Neuronal stem cell (in vitro differentiated cells): Measurements from ENCODE around the gene CD63.

Experiments used
- DNase-seq: peaks from one replicate; pipeline ENCODE4 v3.0.0-alpha.2; 2013; ENCODE audit warnings: low spot score
- H2AFZ ChIP-seq: one replicate; pipeline ENCODE4 v1.6.1; 2013; ENCODE audit warnings: mild to moderate bottlenecking, low read length, inconsistent platforms
- H2AK5ac ChIP-seq: 2 replicates; pipeline ENCODE4 v1.6.1; 2013; ENCODE audit warnings: low read depth, mild to moderate bottlenecking, inconsistent platforms, low read length, moderate library complexity, mixed read lengths
- H2BK120ac ChIP-seq: 2 replicates; pipeline ENCODE4 v1.6.1; 2013; ENCODE audit warnings: low read depth, mild to moderate bottlenecking, inconsistent platforms, low read length, moderate library complexity, mixed read lengths
- H2BK12ac ChIP-seq: one replicate; pipeline ENCODE4 v1.6.1; 2013; ENCODE audit warnings: low read length, inconsistent platforms
- H2BK15ac ChIP-seq: 2 replicates; pipeline ENCODE4 v1.6.1; 2013; ENCODE audit warnings: mild to moderate bottlenecking, low read length, inconsistent platforms, mixed read lengths
- H2BK5ac ChIP-seq: one replicate; pipeline ENCODE4 v1.6.1; 2013; ENCODE audit warnings: inconsistent platforms, mild to moderate bottlenecking, low read length, moderate library complexity
- H3K14ac ChIP-seq: one replicate; pipeline ENCODE4 v1.6.1; 2013; ENCODE audit warnings: low read length, inconsistent platforms
- H3K18ac ChIP-seq: 2 replicates; pipeline ENCODE4 v1.6.1; 2013; ENCODE audit warnings: low read length, inconsistent platforms
- H3K23ac ChIP-seq: 2 replicates; pipeline ENCODE4 v1.6.1; 2013; ENCODE audit warnings: low read depth, mild to moderate bottlenecking, mixed read lengths, low read length, inconsistent platforms; ENCODE audit not compliant: poor library complexity
- H3K27ac ChIP-seq: replicated peaks from 3 replicates; pipeline ENCODE4 v1.5.1; 2013; ENCODE audit warnings: low read length, inconsistent platforms
- H3K27me3 ChIP-seq, 3 experiments: 2 replicates each; pipeline ENCODE4 v1.6.1; 2013; ENCODE audit warnings: low read length in 3 of 3, mild to moderate bottlenecking in 2 of 3, inconsistent platforms in 1 of 3, low read depth in 1 of 3, mixed read lengths in 1 of 3, moderate library complexity in 1 of 3; ENCODE audit not compliant: control insufficient read depth in 3 of 3, insufficient read depth in 3 of 3
- H3K36me3 ChIP-seq, 2 donors: replicated peaks in 1 of 2; 2 replicates each; pipeline ENCODE4 v1.6.1; 2013; ENCODE audit warnings: low read length in 2 of 2; ENCODE audit not compliant: control insufficient read depth in 2 of 2, insufficient read depth in 2 of 2
- H3K4ac ChIP-seq: 2 replicates; pipeline ENCODE4 v1.6.1; 2013; ENCODE audit warnings: inconsistent platforms, mild to moderate bottlenecking, low read length, moderate library complexity
- H3K4me1 ChIP-seq, 2 donors: 1 replicate in 1 of 2; 2 replicates in 1 of 2; pipeline ENCODE4 v1.6.1; 2013; ENCODE audit warnings: low read length in 2 of 2, low read depth in 1 of 2; ENCODE audit not compliant: control insufficient read depth in 2 of 2, insufficient read depth in 1 of 2
- H3K4me2 ChIP-seq: one replicate; pipeline ENCODE4 v1.6.1; 2013; ENCODE audit warnings: mild to moderate bottlenecking, low read length, inconsistent platforms; ENCODE audit not compliant: insufficient read depth, poor library complexity, severe bottlenecking
- H3K4me3 ChIP-seq, 2 donors: 2 replicates each; pipeline ENCODE4 v1.5.1; 2013; ENCODE audit warnings: low read length in 2 of 2, mild to moderate bottlenecking in 2 of 2, inconsistent platforms in 1 of 2, moderate library complexity in 1 of 2
- H3K79me1 ChIP-seq: one replicate; pipeline ENCODE4 v1.6.1; 2013; ENCODE audit warnings: low read depth, mild to moderate bottlenecking, inconsistent platforms, low read length, moderate library complexity
- H3K9ac ChIP-seq: one replicate; pipeline ENCODE4 v1.6.1; 2013; ENCODE audit warnings: mild to moderate bottlenecking, low read depth, low read length, inconsistent platforms; ENCODE audit not compliant: poor library complexity
- H3K9me3 ChIP-seq, 2 donors: replicated peaks in 1 of 2; 2 replicates each; pipeline versions ENCODE3 to v1.6.1; 2013; ENCODE audit warnings: low read length in 2 of 2, mild to moderate bottlenecking in 2 of 2, inconsistent platforms in 1 of 2, low read depth in 1 of 2, mixed read lengths in 1 of 2, moderate library complexity in 1 of 2; ENCODE audit not compliant: control insufficient read depth in 2 of 2, insufficient read depth in 1 of 2
- H4K8ac ChIP-seq: one replicate; pipeline ENCODE4 v1.6.1; 2013; ENCODE audit warnings: low read depth, mild to moderate bottlenecking, inconsistent platforms, low read length, moderate library complexity
- H4K91ac ChIP-seq: one replicate; pipeline ENCODE4 v1.6.1; 2013; ENCODE audit warnings: low read length, low read depth, mild to moderate bottlenecking, inconsistent platforms; ENCODE audit not compliant: poor library complexity
- WGBS, 2 donors: extraction: QIAGEN DNeasy Blood & Tissue Kit; methylation state at CpG; one replicate each; pipeline ENCODE4 v1.1.7; 2013; ENCODE audit warnings: missing lambda C conversion rate in 2 of 2, mixed read lengths in 1 of 2; ENCODE audit not compliant: insufficient read length in 2 of 2, insufficient replicate concordance in 1 of 2; ENCODE audit errors: extremely low coverage in 2 of 2; 5-methylcytosine and 5-hydroxymethylcytosine counted together

CD63 gene

DNA sequence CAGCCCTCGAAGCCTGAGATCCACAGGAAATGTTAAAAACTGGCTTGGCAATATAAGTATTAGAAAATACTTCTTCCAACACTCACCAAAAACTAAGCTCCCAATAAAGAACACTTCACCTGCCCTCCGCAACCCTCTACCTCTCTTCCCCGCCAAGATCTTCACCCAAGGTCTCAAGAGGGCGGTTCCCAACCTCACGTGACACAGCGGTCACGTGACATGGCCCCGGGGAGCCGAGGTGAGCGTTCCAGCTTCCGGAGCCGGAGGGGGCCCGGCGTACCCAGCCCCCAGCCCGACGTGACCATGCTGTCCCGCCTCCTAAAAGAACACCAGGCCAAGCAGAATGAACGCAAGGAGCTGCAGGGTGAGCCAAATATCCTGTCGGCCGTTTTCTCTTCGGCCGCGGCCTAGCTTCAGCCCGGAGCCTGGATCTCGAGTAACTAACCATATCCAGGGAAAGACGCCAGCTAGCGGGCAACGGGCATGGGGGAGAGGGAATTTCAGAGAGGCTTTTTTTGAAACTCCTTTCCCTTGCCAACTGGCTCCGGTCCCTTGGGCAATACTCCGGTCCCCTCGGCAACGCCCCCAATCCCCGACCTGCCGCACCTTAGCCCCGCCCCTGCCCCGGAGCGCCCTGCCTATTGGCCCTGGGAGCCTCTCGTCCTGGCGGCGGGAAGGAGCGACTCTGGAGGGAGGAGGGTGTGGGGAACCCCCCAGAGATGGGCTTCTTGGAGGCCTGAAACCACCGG lies 12.8 kb downstream of the CD63 start, which contains the start of gene BLOC1S1:
Gene BLOC1S1, plus strand, starts transcription at position 214 of the 749 bp plus-strand sequence. Its CDS starts 6 bp downstream, at position 220.
- no CpG with 5 or more reads among the region's 42 CpGs for WGBS, 2 donors
- DNase-seq = peak; percentile 94

GRCh38 chr12:55715169-55715764 lies 13.5 kb downstream of the CD63 start:
- Histone ChIP-seq H2BK15ac (no peak overlapping the region), H3K18ac (no peak overlapping the region), H3K4me2 (peak overlapping the region; percentile 85), H2AK5ac (no peak overlapping the region), H3K9ac (no peak overlapping the region), H4K8ac (no peak overlapping the region), H2BK12ac (no peak overlapping the region), H4K91ac (no peak overlapping the region), H3K4me1 (peaks cover 26 to 29% of the 10 kb centered on the region in 2 donors), H2AFZ (peak overlapping the region; percentile 95), H3K14ac (no peak overlapping the region), H3K27me3 (peaks cover 0 to 10% (median 0%) of the 10 kb centered on the region in 3 experiments), H3K4ac (no peak overlapping the region), H3K36me3 (peaks cover under 1 to 14% of the 10 kb centered on the region in 2 donors), H3K4me3 (peak overlapping the region; percentile 79 to 90), H3K23ac (no peak overlapping the region), H2BK120ac (no peak overlapping the region), H3K27ac (no peak overlapping the region), H3K9me3 (no peaks in the 10 kb centered on the region), H2BK5ac (no peak overlapping the region), H3K79me1 (peaks cover 6% of the 10 kb centered on the region)
- DNase-seq = no peak
- no CpG with 5 or more reads among the region's 7 CpGs for WGBS, 2 donors

More for the DNA sequence above, 12.8 kb downstream of the CD63 start, which contains the start of gene BLOC1S1:
- Histone ChIP-seq H3K4me1 (peaks cover 26 to 29% of the 10 kb centered on the region in 2 donors), H3K4me3 (peak within 1 kb of the TSS; percentile 79 to 90), H4K8ac (no peak within 1 kb of the TSS), H4K91ac (no peak within 1 kb of the TSS), H2BK15ac (no peak within 1 kb of the TSS), H3K14ac (no peak within 1 kb of the TSS), H3K27me3 (peaks cover 0 to 10% (median 0%) of the 10 kb centered on the region in 3 experiments), H3K27ac (peak within 1 kb of the TSS; percentile 91), H2BK12ac (no peak within 1 kb of the TSS), H3K79me1 (peaks cover 6% of the 10 kb centered on the region), H3K4ac (no peak within 1 kb of the TSS), H3K18ac (peak within 1 kb of the TSS; percentile 86), H3K23ac (peak within 1 kb of the TSS; percentile 9), H3K9me3 (no peaks in the 10 kb centered on the region), H3K36me3 (peaks cover 3 to 21% of the 10 kb centered on the region in 2 donors), H2BK5ac (peak within 1 kb of the TSS; percentile 55), H2BK120ac (peak within 1 kb of the TSS; percentile 7), H3K9ac (peak within 1 kb of the TSS; percentile 73), H2AFZ (peak within 1 kb of the TSS; percentile 95), H2AK5ac (no peak within 1 kb of the TSS), H3K4me2 (peak within 1 kb of the TSS; percentile 85)

DNA sequence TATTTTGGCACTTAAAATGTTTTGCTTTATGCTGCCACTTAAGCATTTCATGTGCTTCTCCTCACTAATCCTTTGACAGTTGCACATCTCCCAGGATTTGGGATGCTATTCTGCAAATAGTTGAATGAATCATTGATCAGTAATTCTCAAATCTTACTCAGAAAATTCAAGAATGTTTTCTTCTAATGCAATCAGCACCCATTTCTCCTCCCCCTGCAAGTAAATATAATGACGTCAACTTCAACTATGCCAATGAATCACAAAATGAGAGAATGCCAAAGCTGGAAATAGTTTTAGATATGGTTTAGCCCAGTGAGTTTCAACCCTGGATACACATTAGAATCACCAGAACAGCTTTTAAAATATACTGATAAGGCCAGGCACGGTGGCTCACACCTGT lies 15.1 kb downstream of the CD63 start:
- H2BK5ac ChIP-seq = no peak overlapping the region
- H2AFZ ChIP-seq = no peak overlapping the region
- no peak overlapping the region for H3K27ac ChIP-seq
- peaks cover 6% of the 10 kb centered on the region for H3K79me1 ChIP-seq
- no peak overlapping the region for H3K4me3 ChIP-seq
- H3K18ac ChIP-seq = no peak overlapping the region
- H3K14ac ChIP-seq = no peak overlapping the region
- H3K4me2 ChIP-seq = no peak overlapping the region
- H2BK12ac ChIP-seq = no peak overlapping the region
- no peaks in the 10 kb centered on the region for H3K9me3 ChIP-seq
- H3K23ac ChIP-seq = no peak overlapping the region
- no peak overlapping the region for H3K4ac ChIP-seq
- H2AK5ac ChIP-seq = no peak overlapping the region
- no peak overlapping the region for H2BK120ac ChIP-seq
- H3K4me1 ChIP-seq = peaks cover 19 to 20% of the 10 kb centered on the region in 2 donors
- H4K91ac ChIP-seq = no peak overlapping the region
- H3K36me3 ChIP-seq = no peaks in the 10 kb centered on the region
- H2BK15ac ChIP-seq = no peak overlapping the region
- WGBS, 2 donors = no CpG with 5 or more reads among the region's 2 CpGs
- H3K9ac ChIP-seq = no peak overlapping the region
- H3K27me3 ChIP-seq = peaks cover 0 to 21% (median 0%) of the 10 kb centered on the region in 3 experiments
- H4K8ac ChIP-seq = no peak overlapping the region
- DNase-seq = no peak
